Tibial artery (tissue), 4 donors: ENCODE measurements around the gene TKT.
"Not testable (repeated sequence)": the region's sequence is repeated elsewhere in the genome, so short reads cannot be mapped to it uniquely, and the experiment has no call there.

ENCODE experiments used
- DNase-seq, 2 donors: peaks; one replicate each; pipeline ENCODE4 v3.0.0-alpha.2; 2019
- H3K27ac ChIP-seq, 2 donors: fragments of 200-600 bp; sonication (generic) in 1 of 2; 1 replicate in 1 of 2; 2 replicates in 1 of 2; pipeline ENCODE4 v1.5.1; 2018 to 2019; ENCODE audit warnings: mild to moderate bottlenecking in 1 of 2
- H3K27me3 ChIP-seq, 2 donors: fragments of 200-600 bp; sonication (generic) in 1 of 2; one replicate each; pipeline versions ENCODE4 v1.5.1 to v1.6.0; 2016 to 2019
- H3K36me3 ChIP-seq, 3 donors: fragments of 200-600 bp; sonication (generic) in 2 of 3; one replicate each; pipeline ENCODE4 v1.5.1; 2016 to 2019; ENCODE audit warnings: mild to moderate bottlenecking in 2 of 3
- H3K4me1 ChIP-seq, 4 donors: fragments of 200-600 bp; sonication (generic) in 2 of 4; 1 replicate in 3 of 4; 2 replicates in 1 of 4; pipeline ENCODE4 v1.5.1; 2016 to 2019
- H3K4me3 ChIP-seq, 2 donors: fragments of 200-600 bp; sonication (generic) in 1 of 2; 1 replicate in 1 of 2; 2 replicates in 1 of 2; pipeline ENCODE4 v1.5.1; 2018 to 2019; ENCODE audit warnings: mild to moderate bottlenecking in 2 of 2
- H3K9me3 ChIP-seq, 3 donors: fragments of 200-600 bp; sonication (generic) in 1 of 3; one replicate each; pipeline ENCODE4 v1.5.1; 2016 to 2019
- intact Hi-C: fragments of 100-400 bp; cut with DNase I; formaldehyde crosslinking; loops from one replicate; pipeline ENCODE4 v1.15.0; 2023; ENCODE audit warnings: low total_unique reads
- TF ChIP-seq, protein P1 (sequence below), 2 experiments: fragments of 200-600 bp in 1 of 2; fragments of 450-650 bp in 1 of 2; IDR thresholded peaks; one replicate each; pipeline ENCODE4 v1.5.1; 2017 to 2019; ENCODE audit warnings: antibody characterized with exemption in 2 of 2, mild to moderate bottlenecking in 1 of 2, moderate library complexity in 1 of 2

The TKT gene

GRCh38 chr3:53254509-53255422, 1.1 kb downstream of the TKT start:
- Histone ChIP-seq H3K9me3 (no peaks in the 10 kb centered on the region), H3K27me3 (no peaks in the 10 kb centered on the region), H3K4me1 (peaks cover 0 to 54% (median 41%) of the 10 kb centered on the region in 4 donors), H3K27ac (peak overlapping the region; percentile 76 to 85), H3K4me3 (peak overlapping the region; percentile 68 to 99), H3K36me3 (no peaks in the 10 kb centered on the region)
- intact Hi-C loops = no loop called here
- DNase-seq = peak; percentile 70 to 85
- TF ChIP-seq, protein P1, sequence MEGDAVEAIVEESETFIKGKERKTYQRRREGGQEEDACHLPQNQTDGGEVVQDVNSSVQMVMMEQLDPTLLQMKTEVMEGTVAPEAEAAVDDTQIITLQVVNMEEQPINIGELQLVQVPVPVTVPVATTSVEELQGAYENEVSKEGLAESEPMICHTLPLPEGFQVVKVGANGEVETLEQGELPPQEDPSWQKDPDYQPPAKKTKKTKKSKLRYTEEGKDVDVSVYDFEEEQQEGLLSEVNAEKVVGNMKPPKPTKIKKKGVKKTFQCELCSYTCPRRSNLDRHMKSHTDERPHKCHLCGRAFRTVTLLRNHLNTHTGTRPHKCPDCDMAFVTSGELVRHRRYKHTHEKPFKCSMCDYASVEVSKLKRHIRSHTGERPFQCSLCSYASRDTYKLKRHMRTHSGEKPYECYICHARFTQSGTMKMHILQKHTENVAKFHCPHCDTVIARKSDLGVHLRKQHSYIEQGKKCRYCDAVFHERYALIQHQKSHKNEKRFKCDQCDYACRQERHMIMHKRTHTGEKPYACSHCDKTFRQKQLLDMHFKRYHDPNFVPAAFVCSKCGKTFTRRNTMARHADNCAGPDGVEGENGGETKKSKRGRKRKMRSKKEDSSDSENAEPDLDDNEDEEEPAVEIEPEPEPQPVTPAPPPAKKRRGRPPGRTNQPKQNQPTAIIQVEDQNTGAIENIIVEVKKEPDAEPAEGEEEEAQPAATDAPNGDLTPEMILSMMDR (IDR thresholded peaks at IDR 0.05) = no peak

DNA sequence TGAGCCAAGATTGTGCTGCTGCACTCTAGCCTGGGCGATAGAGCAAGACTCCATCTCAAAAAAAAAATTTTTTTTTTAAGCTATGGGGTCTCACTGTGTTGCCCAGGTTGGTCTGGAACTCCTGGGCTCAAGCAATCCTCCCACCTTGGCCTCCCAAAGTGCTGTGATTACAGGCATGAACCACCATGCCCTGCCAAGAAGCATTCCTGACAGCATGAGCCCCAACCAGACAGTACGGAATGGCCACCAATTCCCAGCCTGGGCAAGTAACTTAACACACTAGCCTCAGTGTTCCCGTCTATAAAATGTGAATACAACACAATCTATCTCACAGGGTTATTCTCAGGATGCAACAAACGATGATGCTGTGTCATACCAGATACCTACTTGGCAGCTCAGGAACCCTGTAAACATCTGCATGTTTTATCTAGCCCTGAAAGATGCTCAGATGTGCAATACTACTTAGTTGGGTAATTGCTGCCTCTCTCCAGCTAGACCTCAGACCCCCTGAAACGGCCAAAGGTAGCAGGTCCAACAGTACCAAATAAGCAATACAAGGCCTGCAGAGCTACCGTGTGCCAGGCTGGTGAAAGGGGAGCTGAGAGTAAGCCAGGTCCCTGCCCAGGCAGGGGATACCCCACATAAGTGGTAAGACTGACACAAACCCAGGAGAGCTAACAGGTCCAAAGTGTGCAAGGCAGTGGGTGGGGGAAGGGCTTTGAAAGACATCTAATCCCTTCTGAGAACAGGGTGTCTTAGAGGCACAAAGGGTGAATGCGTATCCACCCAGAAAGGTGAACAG, 1.9 kb downstream of the TKT start:
- Histone ChIP-seq H3K27ac (peak overlapping the region; percentile 76 to 85), H3K9me3 (no peaks in the 10 kb centered on the region), H3K4me3 (peak overlapping the region; percentile 68 to 99), H3K4me1 (peaks cover 0 to 62% (median 44%) of the 10 kb centered on the region in 4 donors), H3K27me3 (no peaks in the 10 kb centered on the region), H3K36me3 (no peaks in the 10 kb centered on the region)
- TF ChIP-seq, protein P1 (IDR thresholded peaks at IDR 0.05) = no peak
- intact Hi-C loops = no loop called here
- DNase-seq = no peak

DNA sequence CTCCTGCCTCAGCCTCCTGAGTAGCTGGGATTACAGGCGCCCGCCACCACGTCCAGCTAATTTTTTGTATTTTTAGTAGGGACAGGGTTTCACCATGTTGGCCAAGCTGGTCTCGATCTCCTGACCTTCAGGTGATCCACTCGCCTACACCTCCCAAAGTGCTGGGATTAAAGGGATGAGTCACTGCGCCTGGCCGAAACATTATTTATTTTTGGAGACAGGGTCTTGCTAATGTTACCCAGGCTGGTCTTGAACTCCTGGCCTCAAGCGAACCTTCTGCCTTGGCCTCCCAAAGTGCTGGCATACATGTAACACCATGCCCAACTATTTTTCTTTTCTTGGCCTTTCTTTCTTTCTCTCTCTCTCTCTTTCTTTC, 2.9 kb downstream of the TKT start:
- intact Hi-C loops, H3K27me3 ChIP-seq, H3K9me3 ChIP-seq, H3K36me3 ChIP-seq, H3K4me3 ChIP-seq, DNase-seq, H3K27ac ChIP-seq: not testable (repeated sequence)
- H3K4me1 ChIP-seq = peaks cover 0 to 68% (median 46%) of the 10 kb centered on the region in 4 donors

GRCh38 chr3:53252096-53252946, 3.5 kb downstream of the TKT start:
- no peaks in the 10 kb centered on the region for H3K36me3 ChIP-seq
- no peak overlapping the region for H3K27ac ChIP-seq
- H3K4me1 ChIP-seq = peaks cover 0 to 71% (median 46%) of the 10 kb centered on the region in 4 donors
- intact Hi-C loops = no loop called here
- peak in 1 of 2 donors; percentile 45 for DNase-seq
- no peaks in the 10 kb centered on the region for H3K9me3 ChIP-seq
- TF ChIP-seq, protein P1 (IDR thresholded peaks at IDR 0.05) = no peak
- no peaks in the 10 kb centered on the region for H3K27me3 ChIP-seq
- no peak overlapping the region for H3K4me3 ChIP-seq

GRCh38 chr3:53250881-53251605, 4.8 kb downstream of the TKT start:
- DNase-seq = no peak
- Histone ChIP-seq H3K27me3 (no peaks in the 10 kb centered on the region), H3K4me1 (peaks cover 0 to 66% (median 41%) of the 10 kb centered on the region in 4 donors), H3K36me3 (peaks cover under 1 to 4% (median 4%) of the 10 kb centered on the region in 3 donors), H3K9me3 (no peaks in the 10 kb centered on the region), H3K27ac (peak overlapping the region in 1 of 2 donors; percentile 35), H3K4me3 (no peak overlapping the region)
- TF ChIP-seq, protein P1 (IDR thresholded peaks at IDR 0.05) = no peak
- intact Hi-C loops = no loop called here
